ENCODE results near the gene TGM3.
"Not testable (repeated sequence)": the region's sequence is repeated elsewhere in the genome, so short reads cannot be mapped to it uniquely, and the experiment has no call there.

TGM3 gene

GRCh38 chr20:2295886-2296515, at the start of gene TGM3:
TGM3 (plus strand) TSS chr20:2296001; CDS start chr20:2296064, 63 bp downstream.
- in situ Hi-C loops (cut with MboI; ENCODE audit: low sequenced_read_pairs), result no loop called here

- in situ Hi-C loops (cut with MboI; ENCODE audit: low sequenced_read_pairs), result no loop called here
These were observed 49.7 kb upstream of the TGM3 start for GRCh38 chr20:2246069-2246491.

- in situ Hi-C loops (cut with MboI; ENCODE audit: low sequenced_read_pairs), result no loop called here
These were observed 47.0 kb upstream of the TGM3 start for GRCh38 chr20:2248837-2249236.

GRCh38 chr20:2249935-2250334, 45.9 kb upstream of the TGM3 start:
- in situ Hi-C loops (cut with MboI; ENCODE audit: low sequenced_read_pairs), result no loop called here

- in situ Hi-C loops (cut with MboI; ENCODE audit: low sequenced_read_pairs), result no loop called here
These were observed 43.3 kb upstream of the TGM3 start for GRCh38 chr20:2252419-2252997.

GRCh38 chr20:2253256-2253655, 42.5 kb upstream of the TGM3 start:
- in situ Hi-C loops (cut with MboI; ENCODE audit: low sequenced_read_pairs), result no loop called here

GRCh38 chr20:2254333-2254732, 41.5 kb upstream of the TGM3 start:
- in situ Hi-C loops (cut with MboI; ENCODE audit: low sequenced_read_pairs), result no loop called here

- in situ Hi-C loops (cut with MboI; ENCODE audit: low sequenced_read_pairs), result no loop called here
These were observed 39.8 kb upstream of the TGM3 start for GRCh38 chr20:2255926-2256531.

- in situ Hi-C loops (cut with MboI; ENCODE audit: low sequenced_read_pairs), result no loop called here
These were observed 36.1 kb upstream of the TGM3 start for GRCh38 chr20:2259731-2260130.

- in situ Hi-C loops (cut with MboI; ENCODE audit: low sequenced_read_pairs), result no loop called here
These were observed 35.6 kb upstream of the TGM3 start for GRCh38 chr20:2260250-2260649.

GRCh38 chr20:2261046-2261485, 34.7 kb upstream of the TGM3 start:
- in situ Hi-C loops (cut with MboI; ENCODE audit: low sequenced_read_pairs), result no loop called here

- in situ Hi-C loops (cut with MboI; ENCODE audit: low sequenced_read_pairs), result no loop called here
These were observed 34.2 kb upstream of the TGM3 start for GRCh38 chr20:2261629-2262028.

- in situ Hi-C loops (cut with MboI; ENCODE audit: low sequenced_read_pairs), result no loop called here
These were observed 31.7 kb upstream of the TGM3 start for GRCh38 chr20:2264118-2264517.

GRCh38 chr20:2264621-2265374, 31.0 kb upstream of the TGM3 start:
- in situ Hi-C loops (cut with MboI; ENCODE audit: low sequenced_read_pairs), result not testable (repeated sequence)

GRCh38 chr20:2273634-2274302, 22.0 kb upstream of the TGM3 start:
- in situ Hi-C loops (cut with MboI; ENCODE audit: low sequenced_read_pairs), result no loop called here

GRCh38 chr20:2276015-2276414, 19.8 kb upstream of the TGM3 start:
- in situ Hi-C loops (cut with MboI; ENCODE audit: low sequenced_read_pairs), result no loop called here

GRCh38 chr20:2279253-2279779, 16.5 kb upstream of the TGM3 start:
- in situ Hi-C loops (cut with MboI; ENCODE audit: low sequenced_read_pairs), result no loop called here

- in situ Hi-C loops (cut with MboI; ENCODE audit: low sequenced_read_pairs), result no loop called here
These were observed 15.7 kb upstream of the TGM3 start for GRCh38 chr20:2280082-2280481.

GRCh38 chr20:2281563-2281962, 14.2 kb upstream of the TGM3 start:
- in situ Hi-C loops (cut with MboI; ENCODE audit: low sequenced_read_pairs), result no loop called here

- in situ Hi-C loops (cut with MboI; ENCODE audit: low sequenced_read_pairs), result no loop called here
These were observed 13.6 kb upstream of the TGM3 start for GRCh38 chr20:2282181-2282580.

Data from HL-60/S4 treated with phorbol 12-myristate 13-acetate at 8.2 ng/mL for 4 days and 3 days (cell line).